GM12878 (cell line): ENCODE data around the gene CAP2. TPM values are rescaled to one million over a fixed set of nuclear protein-coding genes. Genes with fewer than 3 reads are reported as not detected.

ENCODE experiments used
- ATAC-seq: fragments of 200-7000 bp; cut with Tn5 transposase; 3 replicates; pipeline ENCODE4 v1.9.1; 2020; ENCODE audit warnings: mild to moderate bottlenecking, moderate library complexity
- BruUV-seq: library from RNA; stranded (reverse); fragments of 400-500 nt; replicated peaks from 2 replicates; lab custom pipeline; 2021; lab: Mats Ljungman, UMichigan
- CTCF ChIA-PET: fragments of 300-600 bp; sonication (Branson Sonifier 250); formaldehyde crosslinking; extraction: SDS; loops from one replicate; lab custom pipeline; 2021; ENCODE audit warnings: inconsistent platforms; lab: Yijun Ruan, JAX
- POLR2A ChIA-PET: fragments of 350-600 bp; formaldehyde crosslinking; extraction: SDS; loops from one replicate; lab custom pipeline; 2021; ENCODE audit warnings: inconsistent platforms; lab: Charles Lee
- RAD21 ChIA-PET: fragments of 300-600 bp; sonication (Branson Sonifier 250); formaldehyde crosslinking; loops from one replicate; lab custom pipeline; 2023; ENCODE audit warnings: antibody characterized with exemption; ENCODE audit not compliant: unreplicated experiment; lab: Charles Lee
- SMC1A ChIA-PET: fragments of 300-600 bp; sonication (Branson Sonifier 250); formaldehyde crosslinking; loops from one replicate; lab custom pipeline; 2023; ENCODE audit not compliant: unreplicated experiment, uncharacterized antibody; lab: Charles Lee
- DNase-seq: peaks from one replicate; pipeline ENCODE4 v3.0.0-alpha.2; 2011; ENCODE audit warnings: low read depth, low spot score
- FAIRE-seq: peaks from 3 replicates; lab custom pipeline; 2011; peaks lifted over from hg19 to GRCh38; lab: Jason Lieb, UNC
- H2AFZ ChIP-seq: 2 replicates; pipeline ENCODE4 v1.6.0; 2011; ENCODE audit warnings: low read depth, low read length, control low read depth; ENCODE audit not compliant: control insufficient read depth
- H3K27ac ChIP-seq: 2 replicates; pipeline ENCODE4 v1.5.1; 2011; ENCODE audit warnings: control low read depth; ENCODE audit not compliant: control insufficient read depth, insufficient read depth
- H3K27me3 ChIP-seq, 2 experiments: replicated peaks in 1 of 2; 2 replicates each; pipeline versions ENCODE4 v1.6.0 to v1.6.1; 2011; ENCODE audit warnings: low read length in 1 of 2; ENCODE audit not compliant: control insufficient read depth in 2 of 2, insufficient read depth in 2 of 2
- H3K36me3 ChIP-seq, 2 experiments: 2 replicates each; pipeline ENCODE4 v1.5.1; 2011; ENCODE audit warnings: low read length in 1 of 2; ENCODE audit not compliant: control insufficient read depth in 2 of 2, insufficient read depth in 2 of 2
- H3K4me1 ChIP-seq: 2 replicates; pipeline ENCODE4 v1.6.1; 2011; ENCODE audit warnings: mild to moderate bottlenecking, low read length, moderate library complexity, mixed read lengths; ENCODE audit not compliant: control insufficient read depth, insufficient read depth
- H3K4me2 ChIP-seq: 2 replicates; pipeline ENCODE4 v1.6.0; 2011; ENCODE audit warnings: control low read depth; ENCODE audit not compliant: control insufficient read depth, insufficient read depth
- H3K4me3 ChIP-seq: fragments of 200-600 bp; sonication (generic); 2 replicates; pipeline ENCODE4 v1.5.1; 2016
- H3K79me2 ChIP-seq: 2 replicates; pipeline ENCODE4 v1.6.0; 2011; ENCODE audit warnings: low read length; ENCODE audit not compliant: control insufficient read depth, insufficient read depth
- H3K9ac ChIP-seq: 2 replicates; pipeline ENCODE4 v1.8.0; 2011; ENCODE audit warnings: low read length, control low read depth, mixed read lengths; ENCODE audit not compliant: control insufficient read depth, insufficient read depth
- H3K9me3 ChIP-seq: replicated peaks from 3 replicates; pipeline ENCODE4 v1.5.1; 2011; ENCODE audit warnings: mild to moderate bottlenecking, low read length; ENCODE audit not compliant: control insufficient read depth, insufficient read depth
- H4K20me1 ChIP-seq: 2 replicates; pipeline ENCODE4 v1.6.0; 2011; ENCODE audit not compliant: control insufficient read depth, insufficient read depth
- ASH2L ChIP-seq: fragments of 300-600, 200-600 bp; sonication (generic); IDR thresholded peaks from 2 replicates; pipeline ENCODE4 v1.6.1; 2017; ENCODE audit warnings: low read depth, mild to moderate bottlenecking, borderline replicate concordance
- BCL3 ChIP-seq: IDR thresholded peaks from 2 replicates; pipeline ENCODE4 v1.6.1; 2011; ENCODE audit warnings: borderline replicate concordance, low read depth, mild to moderate bottlenecking, moderate library complexity, low read length; ENCODE audit not compliant: insufficient read depth, poor library complexity, severe bottlenecking
- CBX5 ChIP-seq: sonication (generic); IDR thresholded peaks from 2 replicates; pipeline ENCODE4 v1.6.1; 2016; ENCODE audit warnings: low read depth, moderate library complexity, mild to moderate bottlenecking, inconsistent platforms
- ETV6 ChIP-seq, 2 experiments: fragments of 450-650 bp in 1 of 2; IDR thresholded peaks in 1 of 2; conservative IDR thresholded peaks in 1 of 2; 2 replicates each; pipeline ENCODE4 v1.6.1; 2014; ENCODE audit warnings: antibody characterized with exemption in 1 of 2, borderline replicate concordance in 1 of 2, low read depth in 1 of 2, mild to moderate bottlenecking in 1 of 2, moderate library complexity in 1 of 2
- NFYA ChIP-seq: IDR thresholded peaks from 2 replicates; pipeline ENCODE4 v1.6.1; 2011; ENCODE audit warnings: low read depth, mild to moderate bottlenecking, low read length, improper control_type of control experiment, borderline replicate concordance
- POLR2AphosphoS2 ChIP-seq: IDR thresholded peaks from 2 replicates; pipeline ENCODE4 v1.6.1; 2011; ENCODE audit warnings: low read depth, mild to moderate bottlenecking, low read length, improper control_type of control experiment, moderate library complexity
- RB1 ChIP-seq: fragments of 450-650 bp; formaldehyde crosslinking; IDR thresholded peaks from 2 replicates; pipeline ENCODE4 v1.6.1; 2017; ENCODE audit warnings: mild to moderate bottlenecking, borderline replicate concordance
- RFX5 ChIP-seq: IDR thresholded peaks from 2 replicates; pipeline ENCODE4 v1.6.1; 2011; ENCODE audit warnings: low read depth, low read length, improper control_type of control experiment
- RUNX3 ChIP-seq: IDR thresholded peaks from 2 replicates; pipeline ENCODE4 v1.6.1; 2012; ENCODE audit warnings: low read length, inconsistent platforms
- SIN3A ChIP-seq: IDR thresholded peaks from 2 replicates; pipeline ENCODE4 v1.6.1; 2012; ENCODE audit warnings: low read depth, low read length, improper control_type of control experiment
- SUZ12 ChIP-seq: fragments of 200-600 bp; sonication (generic); IDR thresholded peaks from one replicate; pipeline ENCODE4 v1.6.1; 2018; ENCODE audit warnings: antibody characterized with exemption, mild to moderate bottlenecking; ENCODE audit not compliant: unreplicated experiment
- ZBTB11 ChIP-seq: fragments of 450-650 bp; formaldehyde crosslinking; IDR thresholded peaks from 2 replicates; pipeline ENCODE4 v1.5.0; 2022; ENCODE audit warnings: mild to moderate bottlenecking, missing genetic modification characterization
- ZNF217 ChIP-seq: fragments of 450-650 bp; IDR thresholded peaks from 2 replicates; pipeline ENCODE4 v1.6.1; 2017; ENCODE audit warnings: antibody characterized with exemption, mild to moderate bottlenecking
- WGBS: methylation state at CpG from one replicate; pipeline ENCODE4 v1.1.6; 2016; ENCODE audit warnings: low lambda C conversion rate; ENCODE audit not compliant: insufficient replicate concordance, insufficient coverage; ENCODE audit errors: missing lambda C conversion rate; 5-methylcytosine and 5-hydroxymethylcytosine counted together
- in situ Hi-C: fragments of 300-500 bp; cut with MboI; formaldehyde crosslinking; loops from 9 replicates; pipeline ENCODE4 v1.14.3; 2018; ENCODE audit warnings: mixed read lengths
- intact Hi-C: fragments of 100-400 bp; cut with micrococcal nuclease; formaldehyde crosslinking; loops from one replicate; pipeline ENCODE4 v1.14.2; 2022; ENCODE audit not compliant: unreplicated experiment
- polyA plus RNA-seq, 11 experiments: library from polyadenylated mRNA; depleted of rRNA in 4 of 11; unstranded in 6 of 11; stranded (reverse) in 5 of 11; fragments of >200 nt; fragmentation: Nextera tagmentation in 4 of 11; fragmentation: Illumina TruSeq in 1 of 11; extraction: Ambion mirVana in 4 of 11; extraction: Trizol in 1 of 11; gene quantifications; 1 replicate in 1 of 11; 2 replicates in 10 of 11; pipeline versions ENCODE4 v1.2.1 to v1.2.3, GENCODE V29; 2011 to 2016; ENCODE audit warnings: inconsistent platforms in 2 of 11, missing spikeins in 2 of 11, low read depth in 1 of 11
- total RNA-seq, 4 experiments: library from RNA; depleted of rRNA in 3 of 4; stranded (reverse); fragments of >200 nt in 3 of 4; fragmentation: Illumina TruSeq in 1 of 4; extraction: Trizol in 1 of 4; gene quantifications; 2 replicates each; pipeline versions ENCODE4 v1.2.1 to v1.2.3, GENCODE V29; 2013 to 2021
- TF ChIP-seq, protein P1 (sequence below): IDR thresholded peaks from 2 replicates; pipeline ENCODE4 v1.6.1; 2012; ENCODE audit warnings: improper control_type of control experiment, low read depth, low read length; ENCODE audit not compliant: insufficient replicate concordance

The CAP2 gene
- total and polyA plus RNA-seq, 10 of the 15 experiments (the other 5 are each of a cell fraction or from before 2014, with no cell fraction given): 0.10 to 2.0 (median 0.15) TPM; not detected in 7

DNA sequence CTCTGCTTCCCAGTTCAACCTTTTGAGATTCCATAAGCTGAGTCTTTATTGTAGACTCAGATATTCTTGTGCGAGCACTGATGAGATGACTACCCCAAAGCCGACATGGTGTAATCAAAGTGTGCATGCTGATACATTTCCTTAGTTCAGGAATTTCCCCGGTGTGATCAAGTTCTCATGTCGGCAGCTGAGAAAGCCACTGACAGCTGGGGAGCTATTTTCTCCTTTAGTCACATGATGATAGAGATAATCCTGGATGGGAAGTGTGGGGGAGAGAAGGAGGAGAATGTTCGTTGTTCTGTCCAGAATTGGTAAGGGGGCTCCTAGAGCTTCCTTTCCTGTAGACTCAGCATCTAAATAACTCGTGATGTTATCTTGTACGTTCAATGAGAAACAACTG lies 7.7 kb upstream of the CAP2 start:
- Histone ChIP-seq H2AFZ (no peak overlapping the region), H3K4me3 (no peak overlapping the region), H3K79me2 (no peaks in the 10 kb centered on the region), H3K27me3 (no peaks in the 10 kb centered on the region), H3K9ac (no peak overlapping the region), H3K9me3 (no peaks in the 10 kb centered on the region), H3K4me2 (no peak overlapping the region), H3K27ac (no peak overlapping the region), H3K36me3 (no peaks in the 10 kb centered on the region), H3K4me1 (no peaks in the 10 kb centered on the region), H4K20me1 (no peaks in the 10 kb centered on the region)
- RAD21 ChIA-PET: no interaction called here
- SMC1A ChIA-PET: interaction anchor here (1.0 to 2.4 kb wide), 2 partner anchors 9 to 31 kb away, joined by 3 to 6 read pairs; no protein-coding TSS in a partner anchor
- DNase-seq: no peak
- no TSS peak for BruUV-seq
- CTCF ChIA-PET: interaction anchor here (0.6 kb wide), 1 partner anchor 86 kb away, joined by 3 read pairs; no protein-coding TSS in a partner anchor
- WGBS: 43% methylated on average over 7 of the region's 7 CpGs
- POLR2A ChIA-PET: no interaction called here
- in situ Hi-C loops (no loop called here), intact Hi-C loops (no loop called here)
- no peak for ATAC-seq
- no peak for FAIRE-seq
- TF ChIP-seq RFX5 (no peak), ETV6 (conservative IDR thresholded peaks at IDR 0.05 in 1 of 2, IDR thresholded peaks at IDR 0.05 in 1 of 2; ENCODE audit: borderline replicate concordance in 1 of 2, low read depth in 1 of 2) (no peak), ASH2L (no peak), ZNF217 (no peak), SUZ12 (no peak), SIN3A (no peak), ZBTB11 (CRISPR knock-in tag) (no peak), POLR2AphosphoS2 (no peak), NFYA (no peak), RUNX3 (no peak), BCL3 (no peak), RB1 (no peak), CBX5 (no peak)
- TF ChIP-seq, protein P1, sequence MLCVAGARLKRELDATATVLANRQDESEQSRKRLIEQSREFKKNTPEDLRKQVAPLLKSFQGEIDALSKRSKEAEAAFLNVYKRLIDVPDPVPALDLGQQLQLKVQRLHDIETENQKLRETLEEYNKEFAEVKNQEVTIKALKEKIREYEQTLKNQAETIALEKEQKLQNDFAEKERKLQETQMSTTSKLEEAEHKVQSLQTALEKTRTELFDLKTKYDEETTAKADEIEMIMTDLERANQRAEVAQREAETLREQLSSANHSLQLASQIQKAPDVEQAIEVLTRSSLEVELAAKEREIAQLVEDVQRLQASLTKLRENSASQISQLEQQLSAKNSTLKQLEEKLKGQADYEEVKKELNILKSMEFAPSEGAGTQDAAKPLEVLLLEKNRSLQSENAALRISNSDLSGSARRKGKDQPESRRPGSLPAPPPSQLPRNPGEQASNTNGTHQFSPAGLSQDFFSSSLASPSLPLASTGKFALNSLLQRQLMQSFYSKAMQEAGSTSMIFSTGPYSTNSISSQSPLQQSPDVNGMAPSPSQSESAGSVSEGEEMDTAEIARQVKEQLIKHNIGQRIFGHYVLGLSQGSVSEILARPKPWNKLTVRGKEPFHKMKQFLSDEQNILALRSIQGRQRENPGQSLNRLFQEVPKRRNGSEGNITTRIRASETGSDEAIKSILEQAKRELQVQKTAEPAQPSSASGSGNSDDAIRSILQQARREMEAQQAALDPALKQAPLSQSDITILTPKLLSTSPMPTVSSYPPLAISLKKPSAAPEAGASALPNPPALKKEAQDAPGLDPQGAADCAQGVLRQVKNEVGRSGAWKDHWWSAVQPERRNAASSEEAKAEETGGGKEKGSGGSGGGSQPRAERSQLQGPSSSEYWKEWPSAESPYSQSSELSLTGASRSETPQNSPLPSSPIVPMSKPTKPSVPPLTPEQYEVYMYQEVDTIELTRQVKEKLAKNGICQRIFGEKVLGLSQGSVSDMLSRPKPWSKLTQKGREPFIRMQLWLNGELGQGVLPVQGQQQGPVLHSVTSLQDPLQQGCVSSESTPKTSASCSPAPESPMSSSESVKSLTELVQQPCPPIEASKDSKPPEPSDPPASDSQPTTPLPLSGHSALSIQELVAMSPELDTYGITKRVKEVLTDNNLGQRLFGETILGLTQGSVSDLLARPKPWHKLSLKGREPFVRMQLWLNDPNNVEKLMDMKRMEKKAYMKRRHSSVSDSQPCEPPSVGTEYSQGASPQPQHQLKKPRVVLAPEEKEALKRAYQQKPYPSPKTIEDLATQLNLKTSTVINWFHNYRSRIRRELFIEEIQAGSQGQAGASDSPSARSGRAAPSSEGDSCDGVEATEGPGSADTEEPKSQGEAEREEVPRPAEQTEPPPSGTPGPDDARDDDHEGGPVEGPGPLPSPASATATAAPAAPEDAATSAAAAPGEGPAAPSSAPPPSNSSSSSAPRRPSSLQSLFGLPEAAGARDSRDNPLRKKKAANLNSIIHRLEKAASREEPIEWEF: no peak
